GM12872 (cell line): ENCODE measurements around the gene LRRC4C.

ENCODE experiments used
- TF ChIP-seq, protein P1 (sequence below): IDR thresholded peaks from 3 replicates; pipeline ENCODE4 v1.5.1; 2011; ENCODE audit warnings: low read depth, mild to moderate bottlenecking, low read length, moderate library complexity; ENCODE audit not compliant: insufficient read depth

LRRC4C gene

DNA sequence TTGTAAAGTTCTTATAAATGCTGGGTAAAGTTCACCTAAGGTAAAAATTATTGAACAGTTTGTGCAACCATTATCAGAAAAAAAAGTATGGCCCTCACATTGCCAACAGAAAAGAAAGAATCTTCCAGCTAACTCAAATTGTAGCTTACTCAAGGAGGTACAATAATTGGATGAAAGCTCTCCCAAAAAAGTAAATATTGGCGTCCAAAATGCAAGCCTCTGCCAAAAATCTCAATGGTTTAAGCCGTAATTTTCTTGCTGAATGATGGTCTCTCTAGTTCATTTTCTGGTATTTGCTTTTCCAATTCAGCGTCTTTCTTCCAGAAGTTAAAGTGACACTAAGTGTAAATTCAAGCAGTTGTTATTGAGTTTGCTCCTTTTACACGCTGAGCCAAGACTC is 727.3 kb downstream of the LRRC4C start:
- TF ChIP-seq, protein P1, sequence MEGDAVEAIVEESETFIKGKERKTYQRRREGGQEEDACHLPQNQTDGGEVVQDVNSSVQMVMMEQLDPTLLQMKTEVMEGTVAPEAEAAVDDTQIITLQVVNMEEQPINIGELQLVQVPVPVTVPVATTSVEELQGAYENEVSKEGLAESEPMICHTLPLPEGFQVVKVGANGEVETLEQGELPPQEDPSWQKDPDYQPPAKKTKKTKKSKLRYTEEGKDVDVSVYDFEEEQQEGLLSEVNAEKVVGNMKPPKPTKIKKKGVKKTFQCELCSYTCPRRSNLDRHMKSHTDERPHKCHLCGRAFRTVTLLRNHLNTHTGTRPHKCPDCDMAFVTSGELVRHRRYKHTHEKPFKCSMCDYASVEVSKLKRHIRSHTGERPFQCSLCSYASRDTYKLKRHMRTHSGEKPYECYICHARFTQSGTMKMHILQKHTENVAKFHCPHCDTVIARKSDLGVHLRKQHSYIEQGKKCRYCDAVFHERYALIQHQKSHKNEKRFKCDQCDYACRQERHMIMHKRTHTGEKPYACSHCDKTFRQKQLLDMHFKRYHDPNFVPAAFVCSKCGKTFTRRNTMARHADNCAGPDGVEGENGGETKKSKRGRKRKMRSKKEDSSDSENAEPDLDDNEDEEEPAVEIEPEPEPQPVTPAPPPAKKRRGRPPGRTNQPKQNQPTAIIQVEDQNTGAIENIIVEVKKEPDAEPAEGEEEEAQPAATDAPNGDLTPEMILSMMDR: no peak

DNA sequence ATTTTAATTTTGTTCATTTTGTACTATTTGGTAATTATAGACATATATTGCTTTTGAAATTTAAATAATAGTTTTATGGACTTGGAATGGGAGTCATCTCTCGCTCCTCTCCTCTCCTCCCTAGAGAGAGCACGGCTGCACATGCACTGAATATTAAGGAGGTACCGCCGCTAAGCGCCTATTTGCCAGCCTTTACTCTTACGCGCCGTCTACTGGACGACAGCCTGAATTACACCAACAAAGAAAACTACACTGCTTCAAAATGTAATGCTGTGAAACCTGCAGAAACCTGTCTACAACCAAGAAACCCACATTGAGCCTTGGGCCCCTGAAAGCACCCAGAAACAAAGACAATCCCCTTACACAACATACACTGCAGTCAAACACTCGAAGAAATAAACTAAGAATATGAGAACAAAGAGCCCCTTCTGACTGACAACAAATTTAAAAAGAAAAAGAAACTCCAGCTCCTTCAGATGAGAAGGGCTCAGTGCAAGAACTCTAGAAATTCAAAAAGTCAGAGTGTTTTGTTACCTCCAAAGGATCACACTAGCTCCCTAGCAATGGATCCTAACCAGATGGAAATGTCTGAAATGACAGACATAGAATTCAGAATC is 737.2 kb downstream of the LRRC4C start:
- TF ChIP-seq, protein P1: peak; percentile 66

DNA sequence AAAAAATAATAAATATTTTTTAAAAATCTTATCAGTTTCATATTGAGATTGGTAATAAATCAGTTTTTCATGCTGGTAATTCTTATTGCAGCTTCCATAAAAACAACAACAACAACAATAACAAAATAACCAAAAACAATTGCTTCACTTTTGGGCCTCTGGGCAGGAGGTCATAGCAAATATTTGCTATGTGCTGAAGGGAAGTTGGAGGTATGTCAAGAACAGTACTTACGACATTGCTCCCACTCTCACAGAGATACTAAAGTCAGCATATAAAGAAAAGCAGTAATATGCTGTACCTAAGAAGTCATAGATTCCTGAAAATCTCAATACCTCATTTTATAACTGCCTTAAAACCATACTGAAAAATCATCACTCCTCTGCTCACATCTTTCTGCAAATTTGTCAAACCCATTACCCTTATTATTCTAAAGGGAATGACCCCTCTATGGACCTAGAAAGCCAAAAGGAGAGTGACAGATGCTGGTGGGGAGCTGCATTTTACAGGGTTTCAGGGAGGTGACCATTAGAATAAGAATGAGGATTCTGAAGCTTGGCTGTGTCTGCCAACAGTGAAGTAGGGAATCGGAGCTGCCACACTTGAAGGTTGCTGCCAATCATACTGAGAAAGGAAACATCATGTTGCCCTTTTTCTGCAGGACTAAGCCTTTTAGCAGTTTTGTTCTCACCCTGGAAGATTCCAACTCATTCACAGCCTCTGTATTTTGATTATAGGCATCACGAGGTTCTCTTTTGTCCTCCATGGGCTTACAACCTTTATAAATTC is 742.9 kb downstream of the LRRC4C start:
- TF ChIP-seq, protein P1: no peak

DNA sequence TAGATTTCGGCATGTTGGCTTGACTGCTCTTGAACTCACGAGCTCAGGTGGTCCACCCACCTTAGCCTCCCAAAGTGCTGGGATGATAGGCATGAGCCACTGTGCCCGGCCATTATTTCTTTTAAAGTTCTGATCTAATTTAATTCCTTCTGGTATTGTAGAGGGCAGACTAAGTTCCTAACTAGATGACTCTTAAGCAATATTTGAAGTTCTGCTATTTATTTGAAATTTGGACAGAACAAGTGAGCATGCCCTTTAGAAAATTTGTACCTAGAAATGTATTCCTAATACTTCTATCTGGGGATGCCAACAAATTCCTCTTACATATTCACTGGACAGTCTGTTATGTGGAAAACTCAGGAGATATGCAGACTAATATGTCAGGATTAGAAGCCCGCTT is 746.4 kb downstream of the LRRC4C start:
- TF ChIP-seq, protein P1: no peak

DNA sequence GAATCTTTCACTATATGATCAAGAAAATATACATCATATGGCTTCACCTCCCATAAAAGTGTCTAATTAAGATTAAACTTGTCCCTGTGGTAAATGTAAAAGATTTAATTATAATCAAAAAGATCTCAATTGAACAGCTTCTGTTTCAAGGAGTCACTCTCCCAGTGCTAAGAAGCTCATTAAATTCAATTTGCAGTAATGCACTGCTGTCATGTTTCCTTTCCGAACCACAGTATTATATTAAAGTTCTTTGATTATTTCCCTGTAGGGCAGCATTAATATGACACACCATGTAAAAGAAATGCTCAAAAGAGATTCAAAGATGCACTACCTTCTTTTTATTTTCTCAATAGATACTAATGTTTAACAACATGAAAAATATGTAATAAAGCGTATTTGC is 758.4 kb downstream of the LRRC4C start:
- TF ChIP-seq, protein P1: no peak

DNA sequence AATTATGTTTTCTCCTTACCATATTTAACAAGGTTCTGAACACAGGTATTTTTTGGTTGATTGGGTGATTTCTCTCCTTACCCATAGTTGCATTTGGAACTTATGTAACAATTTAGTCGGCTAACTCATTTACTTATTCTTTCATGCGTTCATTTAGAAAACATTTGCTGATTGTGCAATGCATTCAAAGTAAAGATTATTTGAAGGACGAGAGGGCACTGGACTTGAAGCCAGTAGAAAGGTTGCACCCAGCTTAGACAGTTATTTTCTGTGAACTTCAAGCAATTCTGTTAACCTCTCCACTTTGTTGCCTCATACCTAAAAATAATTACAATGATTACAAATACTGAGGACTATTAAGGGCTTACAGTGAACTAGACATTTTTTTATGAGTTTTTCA is 769.6 kb downstream of the LRRC4C start:
- TF ChIP-seq, protein P1: no peak

DNA sequence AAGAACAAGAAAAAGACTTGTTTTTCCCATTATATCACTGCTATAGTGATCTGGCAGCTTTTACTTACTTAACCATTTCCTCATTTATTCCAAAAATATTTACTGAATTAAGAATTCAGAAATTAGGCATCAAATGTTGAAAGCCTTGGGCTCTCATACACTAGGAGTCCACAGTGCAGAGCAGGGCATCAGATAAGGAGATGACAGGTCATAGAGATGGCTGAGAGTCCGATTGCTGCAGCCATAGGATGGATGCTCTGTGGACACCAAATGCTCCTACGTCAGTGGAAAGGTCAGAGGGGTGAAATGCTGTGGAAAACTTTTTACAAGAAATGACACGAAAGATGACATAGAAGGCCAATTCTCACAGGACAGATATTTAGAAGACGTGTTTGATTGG is 771.1 kb downstream of the LRRC4C start:
- TF ChIP-seq, protein P1: no peak
